HG03520 (cell line): ENCODE results near the gene MMEL1.
"Not testable (repeated sequence)": the region's sequence is repeated elsewhere in the genome, so short reads cannot be mapped to it uniquely, and the experiment has no call there.

ENCODE experiments used
- ATAC-seq: cut with Tn5 transposase; IDR thresholded peaks from one replicate; pipeline ENCODE4 v1.9.1; 2021; ENCODE audit warnings: mild to moderate bottlenecking, moderate library complexity; ENCODE audit not compliant: unreplicated experiment

MMEL1 gene

GRCh38 chr1:2629627-2630497 is 3.0 kb downstream of the MMEL1 start:
- no peak for ATAC-seq

GRCh38 chr1:2628933-2629626 is 3.7 kb downstream of the MMEL1 start:
- ATAC-seq: no peak

- ATAC-seq: no peak
Measured at GRCh38 chr1:2628191-2628932, 4.5 kb downstream of the MMEL1 start.

DNA sequence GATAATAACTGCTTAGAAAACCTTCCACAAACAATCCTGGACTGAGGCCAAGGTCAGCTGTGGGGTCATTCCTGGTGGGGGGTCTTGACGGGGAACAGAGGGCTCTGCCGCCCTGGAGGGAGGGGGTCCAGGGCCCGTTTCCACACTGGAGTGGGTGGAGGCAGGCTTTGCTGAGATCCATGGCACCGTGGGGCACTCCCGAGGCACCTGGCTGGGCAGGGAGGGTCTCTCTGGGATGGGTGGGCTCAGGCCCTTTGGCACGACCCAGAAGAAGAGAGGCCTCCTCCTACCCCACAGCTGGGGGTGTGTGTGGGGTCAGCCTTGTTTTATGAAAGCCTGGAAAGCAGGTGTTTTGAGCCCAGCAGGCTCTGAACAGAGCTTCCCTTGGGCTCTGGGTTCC is 5.1 kb downstream of the MMEL1 start:
- no peak for ATAC-seq

- ATAC-seq: not testable (repeated sequence)
Measured at GRCh38 chr1:2625748-2626147, 7.1 kb downstream of the MMEL1 start.

DNA sequence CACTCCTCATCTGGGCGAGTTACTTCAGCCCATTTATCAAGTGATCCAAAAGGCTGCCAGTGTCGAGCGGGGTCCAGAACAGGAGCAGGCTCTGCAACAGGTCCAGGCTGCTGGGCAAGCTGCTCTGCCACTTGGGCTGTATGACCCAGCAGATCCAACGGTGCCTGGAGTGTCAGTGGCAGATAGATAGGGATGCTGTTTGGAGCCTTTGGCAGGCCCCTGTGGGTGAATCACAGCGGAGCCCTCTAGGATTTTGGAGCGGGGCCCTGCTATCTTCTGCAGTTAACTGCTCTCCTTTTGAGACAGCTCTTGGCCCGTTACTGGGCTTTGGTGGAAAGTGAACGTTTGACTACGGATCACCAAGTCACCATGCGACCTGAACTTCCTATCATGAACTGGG is 7.5 kb downstream of the MMEL1 start:
- no peak for ATAC-seq

DNA sequence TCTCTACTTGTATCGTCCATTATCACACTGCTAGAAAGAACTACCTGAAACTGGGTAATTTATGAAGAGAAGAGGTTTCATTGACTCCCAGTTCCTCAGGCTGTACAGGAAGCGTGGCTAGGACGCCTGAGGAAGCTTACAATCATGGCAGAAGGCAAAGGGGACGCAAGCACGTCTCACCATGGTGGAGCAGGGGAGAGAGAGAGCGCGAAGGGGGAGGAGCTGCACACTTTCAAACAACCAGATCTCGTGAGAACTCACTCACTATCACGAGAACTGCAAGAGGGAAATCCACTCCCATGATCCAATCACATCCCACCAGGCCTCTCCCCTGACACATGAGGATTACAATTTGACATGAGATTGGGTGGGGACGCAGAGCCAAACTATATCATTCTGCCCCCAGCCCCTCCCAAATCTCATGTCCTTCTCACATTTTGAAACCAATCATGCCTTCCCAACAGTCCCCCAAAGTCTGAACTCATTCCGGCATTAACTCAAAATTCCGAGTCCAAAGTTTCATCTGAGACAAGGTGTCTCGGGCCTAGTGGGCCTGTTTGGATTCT is 8.0 kb downstream of the MMEL1 start:
- ATAC-seq: no peak

- ATAC-seq: no peak
Measured at GRCh38 chr1:2623571-2624337, 9.1 kb downstream of the MMEL1 start.

- no peak for ATAC-seq
Measured at GRCh38 chr1:2617971-2618470, 14.8 kb downstream of the MMEL1 start.

- ATAC-seq: no peak
Measured at GRCh38 chr1:2614145-2614544, 18.7 kb downstream of the MMEL1 start.

- no peak for ATAC-seq
Measured at GRCh38 chr1:2612591-2613365, 20.0 kb downstream of the MMEL1 start.

DNA sequence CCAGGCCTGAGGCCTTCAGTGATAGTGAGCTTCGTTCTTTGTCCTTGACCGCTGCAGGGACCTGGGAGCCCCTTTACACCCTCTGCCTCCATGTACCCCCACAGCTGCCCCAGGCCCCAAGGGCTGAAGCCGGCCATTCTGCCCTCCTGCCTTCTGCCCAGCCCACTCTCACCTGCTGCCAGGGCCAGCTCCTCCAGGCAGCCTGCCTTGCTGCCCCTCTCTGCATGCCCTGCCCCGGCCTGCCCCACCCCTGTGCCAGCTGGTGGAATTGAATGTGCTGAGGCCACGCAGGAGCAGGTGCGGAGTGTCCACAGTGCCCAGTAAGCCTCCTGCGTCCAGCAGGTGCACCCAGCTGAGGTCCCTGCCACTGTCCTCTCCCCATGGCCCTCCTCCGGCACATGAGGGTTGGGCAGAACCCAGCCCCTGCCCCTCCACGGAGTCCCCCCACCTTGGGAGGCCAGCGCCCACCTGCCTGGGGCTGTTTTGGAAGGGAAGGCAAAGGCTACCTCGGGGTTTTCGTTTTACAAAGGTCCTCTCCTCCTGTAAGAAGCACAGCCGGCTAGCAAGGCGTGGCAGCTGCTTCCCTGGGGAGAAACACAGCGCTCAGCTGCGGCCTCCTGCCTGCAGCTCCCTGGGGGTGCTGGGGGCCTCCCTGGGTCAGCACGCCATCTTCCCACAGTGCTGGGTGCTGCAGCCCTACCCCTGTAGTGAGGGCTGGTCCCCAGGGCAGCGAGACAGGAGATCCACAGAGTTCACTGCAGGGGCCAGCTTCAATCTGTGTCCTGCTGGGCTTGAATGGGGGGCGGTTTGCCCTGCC is 21.0 kb downstream of the MMEL1 start:
- no peak for ATAC-seq

DNA sequence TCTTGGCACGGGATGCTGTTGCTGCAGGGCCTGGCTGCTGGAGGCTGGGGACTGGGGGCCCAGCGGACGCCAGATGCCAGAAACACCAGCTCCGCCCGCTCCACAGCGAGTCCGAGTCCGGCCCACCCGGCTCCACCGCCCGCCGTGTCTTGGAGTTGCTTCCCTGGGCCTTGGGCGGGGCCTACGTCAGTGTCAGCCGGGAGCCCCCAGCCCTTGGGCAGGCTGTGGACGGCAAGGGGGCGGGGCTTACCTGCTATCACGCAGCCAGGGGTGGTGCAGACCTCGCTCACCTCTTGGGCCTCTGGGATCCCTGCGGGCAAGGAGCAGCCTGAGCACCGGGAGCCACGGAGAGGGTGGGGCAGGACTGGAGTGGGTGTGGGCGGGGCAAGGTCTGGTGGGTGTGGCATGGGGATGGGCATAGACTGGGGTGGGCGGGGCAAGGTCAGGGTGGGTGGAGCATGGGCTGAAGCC is 21.8 kb downstream of the MMEL1 start:
- ATAC-seq: no peak

DNA sequence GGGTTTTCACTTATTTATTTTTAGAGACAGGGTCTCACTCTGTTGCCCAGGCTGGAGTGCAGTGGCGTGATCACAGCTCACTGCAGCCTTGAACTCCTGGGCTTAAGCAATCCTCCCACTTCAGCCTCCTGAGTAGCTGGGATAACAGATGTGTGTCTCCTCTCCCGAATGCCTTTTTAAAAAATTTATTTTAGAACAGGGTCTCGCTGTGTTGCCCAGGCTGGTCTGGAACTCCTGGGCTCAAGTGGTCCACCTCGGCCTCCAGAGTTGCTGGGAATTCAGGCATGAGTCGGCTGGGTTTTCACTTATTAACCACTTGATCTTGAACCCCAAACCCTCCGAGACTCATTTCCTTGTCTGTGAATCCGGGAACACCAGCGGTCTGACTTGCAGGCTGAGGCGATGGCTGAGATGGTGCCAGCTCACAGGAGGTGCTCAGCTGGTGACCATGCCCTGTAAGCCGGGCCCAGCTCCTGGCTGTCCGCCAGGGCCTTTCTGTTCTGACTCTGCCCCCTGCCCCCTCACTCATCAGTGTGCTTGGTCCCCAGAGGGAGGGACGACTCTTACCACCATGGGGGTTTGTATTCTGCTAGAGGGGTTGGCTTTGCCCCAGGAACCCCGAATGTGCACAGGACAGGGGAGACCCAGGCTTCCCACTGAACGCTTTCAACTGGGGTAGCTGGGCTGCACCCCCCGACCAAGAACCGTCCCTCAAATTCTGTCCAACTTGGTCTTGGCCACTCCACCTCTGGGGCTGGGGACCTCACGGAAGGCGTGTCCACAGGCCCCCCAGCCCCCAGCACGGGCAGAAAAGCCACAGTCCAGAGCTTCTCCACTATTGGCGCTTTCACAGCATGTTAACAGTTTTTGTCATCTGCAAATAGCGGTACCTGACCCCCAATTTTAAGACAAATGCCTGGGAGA is 22.5 kb downstream of the MMEL1 start:
- no peak for ATAC-seq

DNA sequence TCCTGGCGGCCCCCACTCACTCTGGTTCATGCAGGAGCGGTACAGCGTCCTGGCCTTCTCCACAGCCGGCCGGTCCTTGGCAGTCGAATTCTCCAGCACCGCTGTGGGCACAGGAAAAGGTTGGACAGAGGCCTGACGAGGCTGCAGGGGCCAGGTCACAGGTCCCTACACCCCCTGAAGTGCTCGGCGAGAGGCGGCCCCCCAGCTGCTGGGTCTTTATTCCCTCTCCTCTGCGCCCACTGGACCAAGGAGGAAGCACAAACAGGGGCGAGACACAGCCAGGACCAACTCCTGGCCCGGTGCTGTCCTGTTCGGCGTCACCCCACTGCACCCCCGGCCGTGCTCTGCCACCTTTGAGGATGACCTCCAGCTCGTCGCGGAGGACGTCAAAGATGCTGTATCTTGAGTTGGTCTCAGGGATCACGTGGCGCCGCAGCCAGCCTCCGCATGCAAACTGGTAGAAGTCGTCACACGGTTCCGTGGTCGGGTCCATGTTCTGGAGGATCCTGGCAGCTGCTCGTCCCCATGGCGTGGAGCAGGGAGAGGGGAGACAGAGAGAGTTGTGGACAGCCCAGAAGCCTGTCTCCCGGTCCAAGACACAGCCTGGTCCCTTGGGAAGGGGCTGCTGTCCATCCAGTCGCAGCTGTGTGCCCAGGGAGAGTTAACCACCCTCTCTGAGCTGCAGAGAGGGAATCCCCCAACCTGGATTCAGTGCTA is 23.3 kb downstream of the MMEL1 start:
- no peak for ATAC-seq

DNA sequence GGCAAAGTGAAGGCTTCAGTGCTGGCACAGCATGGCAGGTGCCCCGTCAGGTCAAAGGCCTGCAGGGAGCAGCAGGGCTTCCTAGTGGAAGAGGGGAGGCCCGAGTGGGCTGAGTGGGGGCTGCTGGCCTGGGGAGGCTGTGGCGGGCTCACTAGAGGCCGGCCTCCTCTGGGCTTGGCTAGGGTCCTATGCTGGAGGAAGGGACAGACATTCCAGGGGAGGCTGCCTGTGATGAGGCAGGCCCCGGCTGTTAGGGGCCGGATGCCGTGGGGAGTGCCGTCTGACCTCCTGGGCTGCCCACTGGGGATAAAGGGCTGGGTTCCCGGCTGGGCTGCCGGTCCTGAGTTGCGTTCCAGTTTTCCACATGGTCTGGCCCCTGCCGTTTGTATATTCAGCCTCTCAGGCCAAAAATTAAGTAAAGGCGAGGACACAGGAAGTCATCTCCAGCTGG is 25.1 kb downstream of the MMEL1 start:
- no peak for ATAC-seq
